Upper lobe of right lung (tissue), 1 donor: ENCODE results near the gene SSTR1. TPM values are rescaled to one million over a fixed set of nuclear protein-coding genes. Genes with fewer than 3 reads are reported as not detected.

ENCODE experiments used
- ATAC-seq: fragments of 200-7000 bp; cut with Tn5 transposase; one replicate; pipeline ENCODE4 v1.9.1; 2020; ENCODE audit warnings: mild to moderate bottlenecking, moderate library complexity
- DNase-seq: peaks from one replicate; pipeline ENCODE4 v3.0.0-alpha.2; 2020
- H3K27ac ChIP-seq: fragments of 200-600 bp; one replicate; pipeline ENCODE4 v1.8.0; 2022
- H3K27me3 ChIP-seq: fragments of 200-600 bp; one replicate; pipeline ENCODE4 v1.8.0; 2022; ENCODE audit warnings: mild to moderate bottlenecking
- H3K36me3 ChIP-seq: fragments of 200-600 bp; one replicate; pipeline ENCODE4 v1.8.0; 2022
- H3K4me1 ChIP-seq: fragments of 200-600 bp; one replicate; pipeline ENCODE4 v1.8.0; 2022
- H3K4me3 ChIP-seq: fragments of 200-600 bp; one replicate; pipeline ENCODE4 v1.8.0; 2022; ENCODE audit warnings: mild to moderate bottlenecking
- H3K9me3 ChIP-seq: fragments of 200-600 bp; one replicate; pipeline ENCODE4 v1.8.0; 2022
- CTCF ChIP-seq: fragments of 200-600 bp; IDR thresholded peaks from one replicate; pipeline ENCODE4 v1.8.0; 2022; ENCODE audit warnings: antibody characterized with exemption
- intact Hi-C: fragments of 100-400 bp; cut with DNase I; formaldehyde crosslinking; loops from one replicate; pipeline ENCODE4 v1.11.0; 2022
- total RNA-seq: library from RNA; stranded (reverse); fragmentation: NEBNext Ultra II Directional; extraction: Animal tissue kit (Norgen Biotek cat#: 25700); gene quantifications from one replicate; pipeline ENCODE4 v1.2.1, GENCODE V29; 2021
- donor health status: DM: no; HTN: yes; CAD: no; lungs with severe emphysema.

Gene SSTR1
- total RNA-seq, 1 donor from 2014 or later, result 9.2 TPM

- no peak for TF ChIP-seq CTCF
- H3K4me3 ChIP-seq, result no peak overlapping the region
- H3K9me3 ChIP-seq, result no peaks in the 10 kb centered on the region
- DNase-seq, result no peak
- H3K4me1 ChIP-seq, result no peaks in the 10 kb centered on the region
- no peaks in the 10 kb centered on the region for H3K36me3 ChIP-seq
- ATAC-seq, result no peak
- intact Hi-C loops, result no loop called here
- no peaks in the 10 kb centered on the region for H3K27me3 ChIP-seq
- H3K27ac ChIP-seq, result no peak overlapping the region
Observed at GRCh38 chr14:38199076-38199475, 8.6 kb upstream of the SSTR1 start.

- H3K4me3 ChIP-seq, result no peak overlapping the region
- no peaks in the 10 kb centered on the region for H3K36me3 ChIP-seq
- DNase-seq (no peak), ATAC-seq (no peak)
- no peaks in the 10 kb centered on the region for H3K27me3 ChIP-seq
- TF ChIP-seq CTCF, result no peak
- H3K9me3 ChIP-seq, result no peaks in the 10 kb centered on the region
- intact Hi-C loops, result no loop called here
- no peaks in the 10 kb centered on the region for H3K4me1 ChIP-seq
- H3K27ac ChIP-seq, result no peak overlapping the region
Observed at GRCh38 chr14:38199739-38200138, 8.0 kb upstream of the SSTR1 start.

- Histone ChIP-seq H3K4me1 (no peaks in the 10 kb centered on the region), H3K27me3 (no peaks in the 10 kb centered on the region), H3K36me3 (no peaks in the 10 kb centered on the region), H3K9me3 (no peaks in the 10 kb centered on the region), H3K27ac (no peak overlapping the region), H3K4me3 (no peak overlapping the region)
- DNase-seq (no peak), ATAC-seq (no peak)
- no peak for TF ChIP-seq CTCF
- intact Hi-C loops, result no loop called here
Observed at GRCh38 chr14:38201137-38201828, 6.4 kb upstream of the SSTR1 start.

GRCh38 chr14:38202444-38203191 is 5.1 kb upstream of the SSTR1 start:
- ATAC-seq, result no peak
- intact Hi-C loops, result no loop called here

GRCh38 chr14:38203929-38204718 is 3.6 kb upstream of the SSTR1 start:
- H3K27me3 ChIP-seq, result peaks cover 12% of the 10 kb centered on the region

More at GRCh38 chr14:38202444-38203191, 5.1 kb upstream of the SSTR1 start:
- Histone ChIP-seq H3K27me3 (no peaks in the 10 kb centered on the region), H3K9me3 (no peaks in the 10 kb centered on the region), H3K36me3 (no peaks in the 10 kb centered on the region), H3K4me3 (no peak overlapping the region), H3K4me1 (no peaks in the 10 kb centered on the region), H3K27ac (no peak overlapping the region)
- no peak for TF ChIP-seq CTCF
- DNase-seq, result no peak

More at GRCh38 chr14:38203929-38204718, 3.6 kb upstream of the SSTR1 start:
- ATAC-seq (no peak), DNase-seq (no peak)
- H3K4me1 ChIP-seq, result no peaks in the 10 kb centered on the region
- intact Hi-C loops, result no loop called here
- no peak overlapping the region for H3K4me3 ChIP-seq
- TF ChIP-seq CTCF, result no peak
- no peaks in the 10 kb centered on the region for H3K36me3 ChIP-seq
- H3K27ac ChIP-seq, result no peak overlapping the region
- H3K9me3 ChIP-seq, result no peaks in the 10 kb centered on the region
